HG03520 (cell line): ENCODE data around the gene SCAMP2.

ENCODE experiments used
- ATAC-seq: cut with Tn5 transposase; IDR thresholded peaks from one replicate; pipeline ENCODE4 v1.9.1; 2021; ENCODE audit warnings: mild to moderate bottlenecking, moderate library complexity; ENCODE audit not compliant: unreplicated experiment

Gene SCAMP2

DNA sequence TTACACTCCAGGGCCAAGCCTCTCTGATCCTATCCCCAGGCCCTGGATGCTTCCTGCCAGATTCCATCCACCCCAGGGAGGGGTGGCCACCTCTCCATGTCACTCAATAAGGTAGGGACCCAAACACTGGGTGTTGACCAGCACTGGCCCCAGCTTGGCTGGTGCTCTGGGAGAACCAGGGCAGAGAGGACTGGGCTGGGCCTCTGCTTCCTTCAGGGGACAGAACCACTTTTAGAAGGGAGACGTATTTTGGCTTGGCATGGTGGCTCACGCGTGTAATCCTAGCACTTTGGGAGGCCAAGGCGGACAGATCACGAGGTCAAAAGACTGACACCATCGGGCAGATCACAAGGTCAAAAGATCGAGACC, 51.4 kb downstream of the SCAMP2 start:
- ATAC-seq = no peak

DNA sequence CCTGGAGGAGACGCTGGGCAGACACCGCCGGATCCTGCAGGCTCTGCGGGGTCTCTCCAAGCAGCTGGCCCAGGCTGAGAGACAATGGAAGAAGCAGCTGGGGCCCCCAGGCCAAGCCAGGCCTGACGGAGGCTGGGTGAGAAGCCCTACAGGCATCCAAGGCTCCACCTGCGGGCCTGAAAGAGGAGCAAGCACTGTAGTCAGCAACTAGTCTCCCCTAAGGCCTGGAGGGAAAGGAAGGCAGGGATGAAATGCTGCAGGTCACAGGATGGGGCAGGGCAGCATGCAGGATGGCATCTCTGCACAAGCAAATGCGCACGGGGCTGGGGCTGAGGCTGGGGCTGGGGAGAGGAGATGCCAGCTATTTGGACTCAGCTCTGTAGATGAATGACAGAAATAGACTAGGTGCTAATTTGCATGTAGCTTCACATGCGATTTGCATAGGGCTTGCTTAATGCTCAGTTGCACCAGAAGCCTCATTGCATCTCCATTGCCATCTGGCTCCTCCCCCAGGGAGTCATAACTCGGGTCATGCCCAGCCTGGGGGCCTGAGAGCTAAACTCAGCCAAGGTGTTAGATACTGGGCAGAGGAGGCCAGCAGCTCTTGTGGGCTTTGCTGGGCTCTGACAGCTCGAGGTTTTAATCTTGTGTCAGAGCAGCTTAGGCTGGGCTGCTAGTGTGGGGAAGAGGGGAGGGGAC, 51.9 kb downstream of the SCAMP2 start:
- peak; percentile 63 for ATAC-seq

DNA sequence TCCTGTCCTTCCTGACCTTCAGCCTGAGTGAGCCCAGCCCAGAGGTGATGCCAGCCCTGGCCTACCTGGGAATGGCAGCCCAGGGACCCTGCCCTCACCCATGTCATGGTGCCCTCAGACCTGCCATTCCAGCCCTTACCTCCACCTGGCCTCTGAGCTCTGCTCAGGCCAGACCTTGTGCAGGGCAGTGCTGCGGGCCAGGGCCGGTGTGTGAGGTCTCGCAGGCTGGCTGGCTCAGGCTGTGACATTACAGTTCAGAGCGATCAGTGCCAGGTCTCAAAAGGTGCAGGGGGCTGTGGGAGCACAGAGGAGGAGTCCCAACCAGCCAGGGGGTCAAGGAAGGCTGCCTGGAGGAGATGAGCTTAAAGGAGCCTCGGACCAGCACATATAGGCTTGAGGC, 53.1 kb downstream of the SCAMP2 start:
- ATAC-seq = no peak

DNA sequence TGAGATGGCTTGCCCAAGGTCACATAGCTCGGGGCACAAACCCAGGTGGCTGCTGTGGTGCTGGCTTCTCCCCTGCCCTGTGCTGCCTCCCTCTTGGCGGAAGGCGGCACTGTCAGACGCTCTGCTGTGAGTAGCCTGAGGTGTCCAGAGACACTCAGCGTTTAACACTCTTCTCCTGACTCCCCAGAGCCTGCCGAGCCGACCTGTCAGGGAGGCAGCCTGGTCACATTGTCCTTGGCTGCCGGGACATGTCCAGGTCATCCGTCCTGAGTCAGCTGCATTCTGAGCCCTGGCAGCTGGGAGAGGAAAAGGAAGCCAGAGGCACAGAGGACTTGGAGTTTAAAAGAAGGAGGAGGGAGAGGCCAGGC, 55.8 kb downstream of the SCAMP2 start:
- no peak for ATAC-seq

DNA sequence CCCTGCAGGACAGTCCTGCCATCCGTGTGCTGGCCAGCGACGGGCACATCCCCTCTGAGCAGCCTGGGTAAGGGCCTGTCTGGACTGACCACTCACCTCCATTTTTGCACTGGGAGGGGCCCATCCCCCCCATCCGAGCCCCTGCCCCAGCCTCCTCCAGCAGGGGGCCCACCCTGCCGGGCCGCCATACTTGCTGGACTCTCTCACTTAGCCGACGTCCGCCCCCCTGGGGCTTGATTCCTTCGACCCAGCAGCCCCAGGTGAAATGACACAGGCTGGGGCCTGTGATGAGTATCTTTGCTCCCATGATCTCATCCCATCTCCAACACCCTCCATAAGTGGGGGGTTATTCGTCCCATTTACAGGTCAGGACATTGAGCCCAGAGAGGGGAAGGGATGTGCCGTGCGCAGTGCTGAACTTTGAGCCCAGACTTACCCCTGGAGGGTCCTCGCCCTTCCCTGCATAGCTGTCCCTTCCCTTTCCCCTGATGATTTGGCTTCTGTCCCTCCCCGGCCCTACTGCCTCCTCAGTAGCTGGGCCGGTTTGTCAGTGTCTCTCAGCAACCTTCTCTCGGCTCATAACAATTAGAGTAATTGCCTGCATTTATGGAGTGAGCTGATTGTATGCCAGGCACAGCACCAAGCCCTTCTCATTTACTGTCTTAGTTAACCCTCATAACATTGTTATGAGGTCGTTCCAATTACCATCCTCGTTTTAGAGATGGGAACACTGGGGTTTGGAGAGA, 56.4 kb downstream of the SCAMP2 start:
- ATAC-seq = no peak

DNA sequence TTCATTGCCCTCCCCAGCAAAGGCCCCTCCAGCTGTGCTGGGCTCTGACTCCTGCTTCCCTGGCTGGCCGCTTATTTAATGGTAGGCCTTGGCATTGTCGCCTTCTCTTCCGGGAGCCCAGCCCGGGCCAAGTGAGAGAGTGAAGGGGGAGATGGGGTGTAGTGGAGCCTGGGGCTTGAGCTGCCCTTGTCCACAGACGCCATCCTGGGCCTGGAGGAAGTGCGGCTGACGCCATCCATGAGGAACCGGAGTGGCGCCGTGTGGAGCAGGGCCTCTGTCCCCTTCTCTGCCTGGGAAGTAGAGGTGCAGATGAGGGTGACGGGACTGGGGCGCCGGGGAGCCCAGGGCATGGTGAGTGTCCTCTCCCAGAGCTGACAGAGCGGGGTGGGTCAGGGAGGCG, 57.2 kb downstream of the SCAMP2 start:
- no peak for ATAC-seq

DNA sequence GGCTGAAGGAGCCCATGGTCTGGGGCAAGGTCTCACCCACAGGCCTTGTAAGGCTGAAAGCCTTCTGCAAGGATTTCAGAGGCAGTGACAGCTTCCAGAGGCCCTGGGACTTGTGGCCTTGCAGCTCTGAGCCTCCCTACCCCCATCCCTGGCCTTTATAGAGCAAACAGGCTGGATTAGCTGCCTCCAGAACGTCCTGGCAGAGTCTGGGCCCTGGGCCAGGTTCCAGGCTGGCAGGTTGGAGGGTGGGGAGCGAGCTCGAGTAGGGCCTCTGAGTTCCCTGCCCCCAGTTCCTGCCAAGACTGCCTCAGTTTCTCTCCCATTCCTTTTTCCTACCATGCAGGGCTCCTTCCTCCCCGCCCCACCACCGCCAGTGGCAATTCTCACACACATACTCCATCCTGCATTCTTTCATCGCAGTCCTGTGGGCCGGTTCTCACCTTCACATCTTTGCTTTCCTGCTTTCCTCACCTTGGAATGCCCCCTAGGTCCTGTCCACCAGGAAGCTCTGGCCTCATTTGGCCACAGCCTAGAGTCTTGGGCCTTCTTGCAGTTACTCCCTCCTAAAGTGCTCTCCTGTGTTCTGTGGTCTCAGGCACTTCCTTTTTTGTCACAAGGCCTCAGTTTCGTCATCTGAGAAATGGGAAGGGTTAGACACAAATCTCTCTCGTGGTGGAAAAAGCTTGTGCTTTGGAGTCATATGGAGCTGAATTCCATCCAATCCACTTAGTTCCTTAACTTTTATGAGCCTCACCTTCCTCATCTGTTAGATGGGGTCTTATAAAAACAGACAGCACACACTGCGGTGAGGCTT, 57.8 kb downstream of the SCAMP2 start:
- ATAC-seq = no peak

DNA sequence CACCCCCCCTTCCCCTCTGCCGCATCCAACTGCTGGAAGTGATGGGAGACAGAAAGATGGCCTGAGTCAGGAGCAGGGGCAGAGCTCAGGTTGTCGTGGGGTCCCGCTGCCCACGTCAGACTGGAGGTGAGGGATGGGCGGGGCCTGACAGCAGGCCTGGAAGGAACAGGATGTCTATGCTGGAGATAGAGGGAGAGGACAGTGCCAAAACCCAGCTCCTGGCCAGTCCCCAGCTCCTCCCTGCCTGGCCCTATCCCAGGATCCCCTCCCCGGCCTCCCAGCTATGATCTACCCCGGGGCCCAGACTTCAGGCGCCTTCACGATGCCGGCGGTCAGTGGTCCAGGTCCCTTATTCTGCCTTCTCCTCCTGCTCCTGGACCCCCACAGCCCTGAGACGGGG, 60.6 kb downstream of the SCAMP2 start, which contains the start of gene LMAN1L:
Gene LMAN1L, plus strand, starts transcription at position 303 of the 400 bp plus-strand sequence. Its CDS starts 20 bp downstream, at position 323.
- ATAC-seq = no peak

DNA sequence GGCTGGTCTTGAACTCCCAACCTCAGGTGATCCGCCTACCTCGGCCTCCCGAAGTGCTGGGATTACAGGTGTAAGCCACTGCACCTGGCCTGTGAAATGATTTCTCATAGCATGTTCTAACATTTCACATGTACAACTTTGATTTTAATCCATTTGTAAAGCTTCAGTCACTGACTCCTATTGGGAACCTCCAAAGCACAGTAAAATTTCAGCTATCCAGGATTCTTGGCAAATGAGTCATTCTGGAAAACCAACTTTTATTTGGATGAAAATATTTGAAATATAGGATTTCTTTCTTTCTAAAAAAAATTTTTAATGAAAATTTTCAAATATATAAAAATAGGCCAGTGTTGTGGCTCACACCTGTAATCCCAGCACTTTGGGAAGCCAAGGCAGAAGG, 63.2 kb downstream of the SCAMP2 start:
- ATAC-seq = no peak

DNA sequence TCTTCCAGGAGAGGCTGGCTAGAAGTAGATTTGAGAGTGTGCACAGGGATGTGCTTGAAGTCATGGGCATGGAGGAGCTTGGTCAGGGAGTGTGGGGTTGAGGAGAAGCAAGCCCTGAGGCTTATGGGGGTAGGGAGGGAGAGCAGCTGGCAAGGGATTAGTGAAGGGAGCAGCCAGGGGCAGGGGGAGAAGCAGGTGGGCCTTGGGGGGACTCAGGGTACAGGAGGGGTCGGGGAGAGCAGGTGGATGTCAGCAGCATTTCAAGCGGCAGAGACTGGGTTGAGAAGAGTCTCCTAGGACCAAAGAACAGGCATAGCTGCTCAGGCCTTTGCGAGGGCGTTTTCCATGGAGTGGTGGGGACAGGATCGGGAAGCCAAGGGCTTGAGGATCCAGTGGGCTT, 63.9 kb downstream of the SCAMP2 start:
- ATAC-seq = no peak

DNA sequence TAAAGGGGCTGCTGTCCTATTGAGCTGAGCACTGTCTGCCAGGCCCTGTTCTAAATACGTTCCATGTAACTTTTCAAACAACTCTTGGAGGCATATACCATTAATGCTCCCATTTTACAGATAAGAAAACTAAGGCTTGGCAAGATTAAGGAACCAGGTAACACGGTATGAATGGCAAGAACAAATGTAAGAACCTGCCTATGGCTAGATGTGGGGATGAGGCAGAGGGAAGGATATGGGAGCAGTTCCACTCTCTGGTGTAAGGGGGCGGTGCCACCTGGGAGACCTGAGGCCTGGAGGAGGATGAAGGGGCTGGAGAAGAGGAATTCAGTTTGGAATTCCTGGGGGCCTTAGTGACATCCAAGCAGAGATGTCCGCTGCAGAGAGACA, 64.3 kb downstream of the SCAMP2 start:
- no peak for ATAC-seq

DNA sequence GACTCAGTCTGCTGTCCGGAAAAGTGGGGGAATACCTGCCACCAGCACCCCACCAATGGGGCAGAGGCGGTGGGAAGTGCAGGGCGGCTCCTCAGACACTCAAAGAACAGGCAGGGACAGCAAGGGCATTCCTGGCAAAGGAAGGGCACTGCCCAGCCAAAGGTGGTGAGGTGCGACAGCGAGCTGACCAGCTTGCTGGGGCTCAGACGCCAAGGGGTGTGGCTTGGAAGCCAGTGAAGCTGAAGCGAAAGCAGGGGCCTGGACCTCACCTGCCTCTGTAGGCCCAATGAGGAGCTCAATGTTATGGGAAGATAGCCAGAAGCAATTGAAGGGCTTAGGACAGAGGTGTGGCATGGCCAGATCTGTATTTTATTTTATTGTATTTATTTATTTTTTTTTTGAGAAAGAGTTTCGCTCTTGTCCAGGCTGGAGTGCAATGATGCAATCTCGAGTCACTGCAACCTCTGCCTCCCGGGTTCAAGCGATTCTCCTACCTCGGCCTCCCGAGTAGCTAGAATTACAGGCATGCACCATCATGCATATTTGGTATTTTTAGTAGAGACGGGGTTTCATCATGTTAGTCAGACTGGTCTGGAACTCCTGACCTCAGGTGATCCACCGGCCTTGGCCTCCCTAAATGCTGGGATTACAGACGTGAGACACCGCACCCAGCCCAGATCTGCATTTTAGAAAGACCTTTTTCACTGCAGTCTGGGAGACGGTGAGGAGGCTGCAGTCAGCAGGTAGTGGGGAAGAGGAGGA, 64.9 kb downstream of the SCAMP2 start:
- no peak for ATAC-seq

DNA sequence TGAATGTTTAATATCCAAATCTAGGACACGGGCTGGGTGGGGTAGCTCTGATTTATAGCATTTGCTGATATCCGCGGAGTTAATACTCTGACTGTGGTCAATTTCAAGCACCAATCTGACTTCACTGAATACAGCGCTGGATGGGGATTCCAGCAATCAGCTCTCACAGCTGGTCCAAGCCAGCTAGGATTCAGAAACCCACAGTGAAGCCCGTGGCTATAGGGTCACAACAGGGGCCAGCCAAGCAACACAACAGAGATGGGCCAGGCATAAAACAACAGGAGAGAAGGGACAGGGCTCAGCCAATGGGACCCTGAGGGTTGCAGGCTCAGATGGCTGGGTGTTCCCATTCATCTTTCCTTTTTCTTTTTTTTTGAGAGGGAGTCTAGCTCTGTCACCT, 65.9 kb downstream of the SCAMP2 start:
- no peak for ATAC-seq

DNA sequence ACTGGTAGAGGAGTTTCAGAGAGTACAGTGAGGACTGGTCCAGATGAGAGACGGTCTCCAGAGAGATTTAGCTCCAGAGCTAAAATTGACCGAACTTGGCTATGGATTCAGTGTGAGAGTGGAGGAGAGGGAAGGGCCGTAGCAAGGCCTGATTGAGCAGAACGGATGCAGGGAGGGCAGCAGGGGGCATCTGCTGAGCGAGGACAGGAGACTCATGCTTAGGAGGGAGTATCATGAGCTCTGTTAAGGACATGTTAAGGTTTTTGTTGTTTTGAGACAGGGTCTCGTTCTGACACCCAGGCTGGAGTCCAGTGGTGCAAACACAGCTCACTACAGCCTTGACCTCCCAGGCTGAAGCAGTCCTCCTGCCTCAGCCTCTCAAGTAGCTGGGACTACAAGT, 68.2 kb downstream of the SCAMP2 start:
- ATAC-seq = no peak

DNA sequence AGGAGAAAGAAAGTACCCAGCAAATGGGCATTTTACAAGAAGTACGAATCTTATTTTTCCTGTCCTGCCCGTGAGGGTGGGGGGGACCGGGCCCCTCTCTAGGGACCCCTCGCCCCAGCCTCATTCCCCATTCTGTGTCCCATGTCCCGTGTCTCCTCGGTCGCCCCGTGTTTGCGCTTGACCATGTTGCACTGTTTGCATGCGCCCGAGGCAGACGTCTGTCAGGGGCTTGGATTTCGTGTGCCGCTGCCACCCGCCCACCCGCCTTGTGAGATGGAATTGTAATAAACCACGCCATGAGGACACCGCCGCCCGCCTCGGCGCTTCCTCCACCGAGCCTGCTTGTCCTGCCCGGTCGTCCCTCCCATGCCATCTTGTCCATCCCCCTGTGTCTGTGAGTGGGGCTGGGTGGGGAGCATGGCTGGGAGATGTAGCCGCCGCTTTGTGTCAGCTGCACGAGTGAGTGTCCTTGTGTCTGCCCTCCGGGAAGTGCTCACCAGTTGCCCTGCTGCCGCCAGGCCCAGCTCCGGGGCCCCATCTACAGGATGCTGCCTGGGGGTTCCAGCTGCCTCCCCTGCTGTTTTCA, 70.2 kb downstream of the SCAMP2 start:
- ATAC-seq = no peak

DNA sequence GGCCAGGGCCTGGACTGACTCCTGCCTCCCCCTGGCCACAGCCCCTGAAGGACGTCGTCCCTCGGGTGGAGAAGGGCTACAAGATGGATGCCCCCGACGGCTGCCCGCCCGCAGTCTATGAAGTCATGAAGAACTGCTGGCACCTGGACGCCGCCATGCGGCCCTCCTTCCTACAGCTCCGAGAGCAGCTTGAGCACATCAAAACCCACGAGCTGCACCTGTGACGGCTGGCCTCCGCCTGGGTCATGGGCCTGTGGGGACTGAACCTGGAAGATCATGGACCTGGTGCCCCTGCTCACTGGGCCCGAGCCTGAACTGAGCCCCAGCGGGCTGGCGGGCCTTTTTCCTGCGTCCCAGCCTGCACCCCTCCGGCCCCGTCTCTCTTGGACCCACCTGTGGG, 70.9 kb downstream of the SCAMP2 start:
- no peak for ATAC-seq

DNA sequence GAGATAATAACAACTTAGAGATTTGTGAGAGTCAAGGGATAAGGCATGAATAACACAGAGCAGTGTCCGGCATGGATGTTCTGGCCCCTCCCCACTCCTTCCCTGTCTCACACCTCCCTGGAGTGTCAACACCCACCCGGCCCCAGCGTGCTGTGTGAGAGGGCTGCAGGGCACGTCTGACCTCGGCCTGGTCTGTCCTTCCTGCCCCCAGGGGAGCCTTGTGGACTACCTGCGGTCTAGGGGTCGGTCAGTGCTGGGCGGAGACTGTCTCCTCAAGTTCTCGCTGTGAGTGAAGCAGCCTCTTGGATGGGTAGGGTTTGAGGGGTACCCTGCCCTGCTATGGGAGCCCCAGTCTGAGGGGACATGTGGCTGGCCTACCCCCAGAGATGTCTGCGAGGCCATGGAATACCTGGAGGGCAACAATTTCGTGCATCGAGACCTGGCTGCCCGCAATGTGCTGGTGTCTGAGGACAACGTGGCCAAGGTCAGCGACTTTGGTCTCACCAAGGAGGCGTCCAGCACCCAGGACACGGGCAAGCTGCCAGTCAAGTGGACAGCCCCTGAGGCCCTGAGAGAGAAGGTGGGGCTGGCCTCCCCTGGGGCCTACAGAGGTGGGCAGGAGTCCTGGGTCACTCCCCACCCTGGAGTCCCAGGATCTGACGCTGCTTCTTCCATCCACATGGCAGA, 71.7 kb downstream of the SCAMP2 start:
- no peak for ATAC-seq

DNA sequence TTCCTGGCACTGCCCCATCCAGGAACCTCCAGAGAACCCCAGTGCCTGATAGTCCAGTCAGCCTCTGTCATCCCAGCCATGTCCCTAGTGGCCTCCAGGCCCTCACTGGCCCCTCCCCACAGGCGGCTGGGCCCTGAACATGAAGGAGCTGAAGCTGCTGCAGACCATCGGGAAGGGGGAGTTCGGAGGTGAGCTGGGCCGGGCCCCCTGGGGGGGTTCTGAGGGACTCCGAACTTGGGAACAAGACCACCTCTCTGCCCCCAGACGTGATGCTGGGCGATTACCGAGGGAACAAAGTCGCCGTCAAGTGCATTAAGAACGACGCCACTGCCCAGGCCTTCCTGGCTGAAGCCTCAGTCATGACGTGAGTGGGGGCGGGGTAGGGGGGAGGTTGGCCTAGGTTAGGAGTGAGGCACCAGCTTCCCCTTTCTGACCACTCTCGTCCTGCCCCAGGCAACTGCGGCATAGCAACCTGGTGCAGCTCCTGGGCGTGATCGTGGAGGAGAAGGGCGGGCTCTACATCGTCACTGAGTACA, 72.5 kb downstream of the SCAMP2 start:
- ATAC-seq = no peak

DNA sequence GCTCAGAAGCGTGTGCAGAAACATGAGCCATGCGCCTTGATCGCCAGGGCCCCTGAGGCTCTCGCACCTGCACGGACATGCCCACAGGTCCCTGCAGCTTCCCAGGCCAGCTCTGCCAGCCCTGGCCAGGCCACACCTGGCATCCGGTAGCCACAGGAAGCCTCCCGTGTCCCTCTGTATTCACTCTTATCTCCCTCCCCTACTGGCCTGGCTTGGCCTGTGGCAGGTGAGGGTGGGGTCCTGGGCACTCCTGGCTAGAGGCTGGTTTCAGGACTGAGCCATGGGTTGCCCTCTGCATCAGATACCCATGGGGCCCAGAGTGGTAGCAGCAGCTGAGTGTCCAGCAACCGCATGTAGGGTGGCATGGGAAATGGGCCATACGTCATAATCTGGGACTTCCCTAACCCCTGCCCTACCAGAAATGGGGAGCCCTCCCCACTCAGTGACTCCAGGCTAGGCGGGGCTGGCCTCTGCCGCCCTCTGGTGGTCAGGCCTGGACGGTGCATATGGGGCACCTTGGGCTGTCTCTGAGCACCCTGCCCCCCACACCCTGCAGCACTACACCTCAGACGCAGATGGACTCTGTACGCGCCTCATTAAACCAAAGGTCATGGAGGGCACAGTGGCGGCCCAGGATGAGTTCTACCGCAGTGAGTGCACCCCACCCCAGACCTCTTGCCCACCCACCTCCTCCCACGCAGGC, 73.2 kb downstream of the SCAMP2 start:
- peak; percentile 82 for ATAC-seq
